Measurements from ENCODE around the gene CRISP2.
"Not testable (repeated sequence)": the region's sequence is repeated elsewhere in the genome, so short reads cannot be mapped to it uniquely, and the experiment has no call there.

CRISP2 gene, protein sequence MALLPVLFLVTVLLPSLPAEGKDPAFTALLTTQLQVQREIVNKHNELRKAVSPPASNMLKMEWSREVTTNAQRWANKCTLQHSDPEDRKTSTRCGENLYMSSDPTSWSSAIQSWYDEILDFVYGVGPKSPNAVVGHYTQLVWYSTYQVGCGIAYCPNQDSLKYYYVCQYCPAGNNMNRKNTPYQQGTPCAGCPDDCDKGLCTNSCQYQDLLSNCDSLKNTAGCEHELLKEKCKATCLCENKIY

DNA sequence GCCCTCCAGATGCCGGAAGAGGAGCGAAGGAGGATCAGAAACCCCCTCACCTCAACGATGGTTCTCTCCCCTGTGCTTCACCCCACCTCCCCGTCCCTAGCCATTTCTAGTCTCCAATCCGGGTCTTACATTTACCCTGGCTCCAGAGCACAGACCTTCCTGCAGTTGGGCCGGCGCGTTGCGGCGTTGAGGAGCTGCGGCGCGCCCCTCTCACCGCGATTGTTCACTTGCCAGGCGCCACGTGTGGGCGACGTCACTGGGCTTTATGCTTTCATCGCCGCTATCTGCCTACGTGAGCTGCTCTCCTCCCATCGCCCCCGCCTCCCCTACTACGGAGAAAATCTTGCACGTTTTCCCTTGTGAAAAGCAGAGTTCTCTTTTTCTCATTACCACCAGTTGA, at the start of gene CRISP2:
CRISP2 (minus strand) TSS at position 198 of the 400 bp plus-strand sequence. CDS start 4,347 bp downstream, outside the sequence.
- no peak for DNase-seq

- DNase-seq, result no peak
Measured at GRCh38 chr6:49744259-49744658, 30.9 kb upstream of the CRISP2 start, which contains the start of gene CRISP3. Gene CRISP3 (minus strand): TSS chr6:49744388. CDS start chr6:49744367, 21 bp downstream.

DNA sequence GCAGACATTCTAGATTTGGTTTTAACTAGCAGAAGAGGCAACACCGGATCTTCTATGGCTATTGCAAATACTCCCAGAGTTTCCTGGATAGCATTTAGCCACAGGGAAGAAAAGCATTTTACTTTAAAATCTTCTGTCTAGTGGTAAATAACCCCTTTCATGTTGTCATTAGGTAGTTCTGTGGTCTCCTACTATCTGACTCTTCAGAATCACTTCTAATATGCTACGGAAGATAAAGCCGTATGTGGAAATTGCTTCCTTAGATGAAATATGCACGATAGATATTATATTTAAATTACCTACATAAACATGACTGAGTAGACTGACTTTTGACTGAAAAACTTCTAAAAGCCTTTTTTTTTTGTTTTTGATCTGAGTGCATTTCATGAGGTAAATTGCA, 30.1 kb upstream of the CRISP2 start:
- DNase-seq, result no peak

DNA sequence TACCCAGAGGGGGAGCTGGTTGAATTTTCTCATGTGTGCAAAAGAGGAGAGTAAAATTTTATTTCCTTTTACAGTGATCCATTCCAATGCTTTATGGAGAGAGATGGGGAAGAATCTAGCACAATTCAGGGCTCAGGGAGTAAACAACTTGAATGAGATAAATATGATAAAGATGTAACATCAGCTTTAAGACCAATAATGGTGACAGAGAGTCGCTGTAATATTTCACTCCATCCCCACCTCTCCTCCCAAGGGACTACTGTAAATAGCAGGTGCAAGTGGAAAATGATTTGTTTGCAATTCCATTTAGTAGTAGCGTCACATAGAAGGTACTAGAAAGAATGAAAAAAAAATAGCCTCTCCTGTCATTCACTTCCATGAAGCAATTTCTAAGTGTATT, 26.1 kb upstream of the CRISP2 start:
- DNase-seq, result no peak

DNA sequence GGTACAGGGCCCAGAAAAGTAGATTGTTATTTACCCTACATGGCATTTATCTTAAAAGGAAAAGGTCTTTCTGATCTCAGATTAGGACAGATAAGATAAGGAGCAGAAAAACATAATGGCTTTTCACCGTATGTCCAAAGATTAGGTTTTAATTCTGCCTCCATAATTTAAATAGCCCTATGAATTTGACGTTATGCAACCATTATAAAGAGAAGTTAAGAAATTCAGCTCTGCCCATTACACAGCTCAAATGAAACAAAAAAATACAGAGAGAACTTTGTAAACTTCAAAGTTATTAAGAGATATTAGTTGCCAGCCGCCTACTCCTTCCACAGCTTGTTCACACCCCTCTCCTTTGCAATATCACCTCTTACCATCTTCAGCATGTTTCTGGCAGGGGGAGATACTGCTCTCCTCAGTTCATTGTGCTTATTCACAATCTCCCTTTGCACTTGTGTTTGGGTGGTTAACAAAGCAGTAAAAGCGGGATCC, 22.7 kb upstream of the CRISP2 start:
- no peak for DNase-seq

- no peak for DNase-seq
Measured at GRCh38 chr6:49733680-49734079, 20.3 kb upstream of the CRISP2 start.

DNA sequence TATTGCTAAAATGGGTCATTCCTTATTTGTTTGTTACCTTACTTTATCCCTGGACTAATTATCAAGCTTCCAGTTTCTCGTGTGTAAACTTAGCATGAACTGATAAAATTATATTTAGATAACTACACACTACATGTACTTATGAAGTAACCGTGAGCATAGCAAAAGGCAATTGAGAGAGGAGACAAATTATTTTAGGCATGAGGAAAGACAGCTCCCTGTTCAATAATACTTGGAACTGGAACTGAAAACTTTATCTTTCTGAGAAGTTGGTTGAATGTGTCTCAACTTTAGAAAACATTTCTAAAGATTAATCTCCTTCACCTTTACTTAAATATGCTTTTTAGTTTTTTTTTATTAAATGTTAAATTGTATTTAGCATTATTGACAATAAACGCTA, 19.4 kb upstream of the CRISP2 start:
- DNase-seq, result no peak

DNA sequence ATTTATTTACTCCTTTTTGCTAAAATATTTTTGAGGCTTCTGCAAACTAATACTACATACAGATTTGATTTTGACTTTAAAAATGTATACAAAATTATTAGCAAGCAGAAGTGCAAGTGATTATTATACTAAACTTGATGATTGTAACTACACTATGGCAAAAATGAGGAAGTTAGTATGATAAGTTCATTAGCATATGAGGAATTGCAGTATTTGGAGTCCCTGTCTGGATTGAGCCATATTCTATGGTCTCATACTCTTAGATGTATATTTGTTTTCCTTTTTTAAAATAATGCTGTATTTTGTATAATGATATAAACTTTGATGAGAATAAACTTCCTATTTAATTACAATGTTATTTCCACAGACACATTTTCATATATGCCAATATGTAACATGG, 16.9 kb upstream of the CRISP2 start:
- no peak for DNase-seq

DNA sequence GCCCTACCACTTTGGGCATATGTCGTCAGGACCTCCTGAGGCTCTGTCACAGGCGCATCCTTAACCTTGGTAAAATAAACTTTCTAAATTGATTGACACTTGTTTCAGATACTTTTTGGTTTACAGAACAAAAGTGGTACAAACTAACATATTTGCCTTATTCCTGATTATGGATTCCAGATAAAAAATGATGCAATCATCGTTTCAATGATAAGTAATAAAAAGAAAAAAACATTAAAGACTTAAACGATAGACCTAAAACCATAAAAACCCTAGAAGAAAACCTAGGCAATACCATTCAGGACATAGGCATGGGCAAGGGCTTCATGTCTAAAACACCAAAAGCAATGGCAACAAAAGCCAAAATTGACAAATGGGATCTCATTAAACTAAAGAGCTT, 10.6 kb upstream of the CRISP2 start:
- DNase-seq, result not testable (repeated sequence)

GRCh38 chr6:49721297-49721696, 8.0 kb upstream of the CRISP2 start:
- no peak for DNase-seq

DNA sequence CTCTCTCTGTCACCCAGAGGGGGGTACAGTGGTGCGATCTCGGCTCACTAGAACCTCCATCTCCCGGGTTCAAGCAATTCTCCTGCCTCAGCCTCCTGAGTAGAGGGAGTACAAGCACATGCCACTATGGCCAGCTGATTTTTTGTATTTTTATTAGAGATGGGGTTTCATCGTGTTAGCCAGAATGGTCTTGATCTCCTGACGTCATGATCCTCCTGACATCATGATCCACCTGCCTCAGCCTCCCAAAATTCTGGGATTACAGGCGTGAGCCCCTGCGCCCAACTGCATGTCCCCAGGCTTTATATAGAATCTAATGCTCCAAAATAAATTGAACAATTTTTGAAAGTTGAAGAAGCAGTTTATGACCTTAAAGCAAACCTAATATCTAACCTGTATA, 7.0 kb upstream of the CRISP2 start:
- DNase-seq, result no peak

DNA sequence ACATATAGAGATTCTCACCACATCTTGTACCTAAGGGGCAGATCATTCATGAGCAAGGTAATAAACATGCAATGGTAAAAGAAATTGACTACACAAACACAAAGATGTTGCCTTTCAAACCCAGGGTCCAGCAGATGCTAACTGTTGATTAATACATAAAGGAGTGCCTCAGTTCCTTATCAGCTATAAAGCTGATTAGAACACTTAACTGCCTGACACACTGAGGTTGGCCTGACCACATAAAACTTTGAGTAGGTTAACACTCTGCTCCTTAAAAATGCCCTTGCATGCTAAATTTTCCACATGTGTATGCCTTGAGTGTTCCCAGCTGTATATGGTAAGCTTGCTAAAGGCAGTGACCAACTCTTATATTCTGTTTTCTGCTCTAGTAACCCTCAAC, 14.9 kb downstream of the CRISP2 start:
- no peak for DNase-seq

- DNase-seq, result no peak
Measured at GRCh38 chr6:49693512-49693911, 19.8 kb downstream of the CRISP2 start.

DNA sequence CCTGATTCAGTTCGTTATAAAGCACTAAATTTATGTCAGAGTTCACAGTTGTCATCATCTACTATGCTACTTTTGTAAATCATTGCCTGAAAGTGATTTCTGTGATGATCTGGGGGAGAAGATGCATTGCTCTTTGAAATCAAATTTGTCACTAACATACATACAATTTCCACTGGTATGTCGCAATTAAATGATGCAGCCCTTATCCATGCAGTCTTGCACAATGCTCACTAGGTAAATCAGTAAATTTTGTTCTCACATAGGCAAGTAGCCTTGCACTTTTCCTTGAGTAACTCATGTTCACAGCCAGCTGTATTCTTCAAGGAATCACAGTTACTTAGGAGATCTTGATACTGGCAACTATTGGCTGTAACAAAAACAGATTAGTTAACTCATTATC, 20.8 kb downstream of the CRISP2 start:
- DNase-seq, result no peak

DNA sequence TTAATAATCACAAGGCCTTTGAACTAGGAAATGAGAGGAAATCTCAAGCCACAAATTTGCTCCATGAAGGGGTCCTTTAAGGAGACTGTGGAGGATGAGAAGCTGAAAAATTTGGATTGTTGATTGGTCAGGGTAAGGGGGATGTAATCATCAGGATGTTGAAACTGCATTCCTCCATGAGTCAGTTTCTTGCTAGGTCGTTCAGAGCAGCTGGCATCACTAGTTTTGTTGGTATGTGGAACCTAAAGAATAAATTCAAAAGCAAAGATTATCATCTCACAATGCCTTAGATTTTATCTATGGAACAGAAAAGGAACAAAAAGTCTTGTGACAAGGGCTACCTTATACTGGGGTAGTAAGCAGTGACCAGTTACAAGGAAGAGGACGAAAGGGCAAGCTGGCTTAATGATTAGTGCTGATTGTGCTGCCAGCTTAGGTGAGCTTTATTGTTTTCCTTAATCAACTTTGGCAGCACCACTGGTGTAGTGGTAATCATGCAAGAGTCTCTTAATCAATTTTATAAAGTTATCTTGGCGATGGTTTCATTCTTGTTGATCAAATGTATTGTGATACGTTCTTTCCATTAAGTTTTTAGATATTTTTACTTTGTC, 36.6 kb downstream of the CRISP2 start:
- DNase-seq, result no peak

- DNase-seq, result no peak
Measured at GRCh38 chr6:49675816-49676215, 37.5 kb downstream of the CRISP2 start.

- no peak for DNase-seq
Measured at GRCh38 chr6:49668083-49668511, 45.2 kb downstream of the CRISP2 start.

GRCh38 chr6:49666930-49667757, 46.2 kb downstream of the CRISP2 start:
- no peak for DNase-seq

- DNase-seq, result no peak
Measured at GRCh38 chr6:49666480-49666879, 46.9 kb downstream of the CRISP2 start.

DNA sequence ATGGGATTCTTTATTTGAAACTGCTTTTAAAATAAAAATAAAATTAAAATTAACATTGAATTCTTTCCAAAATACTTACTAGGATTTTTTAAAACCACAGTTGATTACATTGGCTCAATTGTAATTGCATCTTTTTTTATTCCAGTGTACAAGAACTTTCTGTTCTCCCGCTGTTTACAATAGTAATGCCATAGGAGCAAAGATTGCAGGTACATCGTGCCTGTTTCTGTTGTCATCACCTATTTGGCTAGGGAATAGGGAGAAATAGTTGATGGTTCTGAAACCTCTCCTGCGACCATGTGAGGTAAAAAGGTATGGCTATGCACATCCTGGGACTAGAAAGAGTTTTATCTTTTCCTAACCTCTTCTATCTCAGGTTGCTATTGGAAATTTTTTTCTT, 48.5 kb downstream of the CRISP2 start:
- DNase-seq, result no peak

DNA sequence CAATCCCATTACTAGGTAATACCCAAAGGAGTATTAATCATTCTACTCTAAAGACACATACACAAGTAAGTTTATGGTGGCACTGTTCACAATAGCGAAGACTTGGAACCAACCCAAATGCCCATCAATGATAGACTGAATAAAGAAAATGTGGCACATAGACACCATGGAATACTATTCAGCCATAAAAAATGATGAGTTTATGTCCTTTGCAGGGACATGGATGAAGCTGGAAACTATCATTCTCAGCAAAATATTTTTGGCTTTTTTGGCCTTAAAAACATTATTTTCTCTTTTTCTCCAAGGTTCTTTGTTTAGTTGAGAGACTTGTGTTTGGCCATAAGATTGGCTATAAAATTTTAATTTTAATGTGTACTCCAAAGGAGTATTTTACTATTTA, 49.3 kb downstream of the CRISP2 start:
- not testable (repeated sequence) for DNase-seq

- no peak for DNase-seq
Measured at GRCh38 chr6:49662892-49663261, 50.5 kb downstream of the CRISP2 start.

- DNase-seq, result no peak
Measured at GRCh38 chr6:49662231-49662891, 51.0 kb downstream of the CRISP2 start.
